ENCODE measurements around the gene PPIL6. TPM values are rescaled to one million over a fixed set of nuclear protein-coding genes. Genes with fewer than 3 reads are reported as not detected.

The PPIL6 gene
- polyA plus RNA-seq, 3 donors: 0.09 to 0.28 (median 0.14) TPM

DNA sequence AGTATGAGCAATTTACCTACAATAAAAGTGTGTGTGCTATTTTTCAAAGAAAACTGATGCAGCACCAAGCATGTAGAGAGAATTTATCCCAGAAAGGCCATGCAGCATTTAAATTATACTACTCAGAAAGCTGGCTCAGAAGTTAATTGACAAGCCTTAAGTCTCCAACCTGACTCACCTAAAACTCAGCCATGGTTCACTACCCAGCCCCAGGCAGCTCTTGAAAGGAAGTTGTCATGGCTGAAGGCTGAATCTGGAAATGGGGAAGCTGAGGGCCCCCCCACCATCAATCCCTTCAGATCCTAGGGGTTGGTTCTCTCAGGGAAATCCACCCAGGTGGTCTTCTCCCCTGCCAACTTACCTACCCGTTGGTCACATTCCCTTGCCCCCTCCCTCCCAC is 19.7 kb downstream of the PPIL6 start:
- no peaks in the 10 kb centered on the region for H4K20me1 ChIP-seq (ENCODE audit: insufficient read depth, low read length)
- no peak overlapping the region for H3K27ac Mint-ChIP-seq
- no peak overlapping the region for H3K27ac ChIP-seq (ENCODE audit: low read depth in 1 of 2, low read length in 2 of 2)
- peaks cover 0 to 1% (median 0%) of the 10 kb centered on the region in 7 donors for H3K9me3 Mint-ChIP-seq
- H3K9ac ChIP-seq (ENCODE audit: insufficient read depth, low read length, poor library complexity, severe bottlenecking): no peak overlapping the region
- no peak overlapping the region for H3K4me3 ChIP-seq (replicated peaks in 1 of 3; ENCODE audit: low read depth in 2 of 3, low read length in 3 of 3)
- no CpG with 5 or more reads among the region's 1 CpG for WGBS (ENCODE audit: insufficient coverage)
- H3K4me2 ChIP-seq (replicated peaks; ENCODE audit: extremely low read depth, low read length, poor library complexity, severe bottlenecking): no peak overlapping the region
- DNase-seq: peak in 1 of 3 donors; percentile 21
- H3K36me3 Mint-ChIP-seq: no peaks in the 10 kb centered on the region
- H3K9me3 ChIP-seq (replicated peaks in 1 of 2; ENCODE audit: control insufficient read depth in 1 of 2, insufficient read depth in 1 of 2, low read length in 2 of 2): no peaks in the 10 kb centered on the region
- no peaks in the 10 kb centered on the region for H3K4me1 Mint-ChIP-seq
- H3K4me1 ChIP-seq (ENCODE audit: control insufficient read depth in 1 of 2, insufficient read depth in 2 of 2, low read length in 2 of 2): no peaks in the 10 kb centered on the region
- no peak overlapping the region for H2AFZ ChIP-seq (ENCODE audit: insufficient read depth, low read depth, low read length, poor library complexity, severe bottlenecking)
- no peak overlapping the region for H3K4me3 Mint-ChIP-seq
- H3K27me3 ChIP-seq (ENCODE audit: control insufficient read depth in 2 of 2, insufficient read depth in 2 of 2, low read length in 2 of 2): no peaks in the 10 kb centered on the region
- intact Hi-C loops (cut with micrococcal nuclease): no loop called here
- H3K27me3 Mint-ChIP-seq (ENCODE audit: low read depth in 3 of 3): peaks cover 0 to 2% (median 0%) of the 10 kb centered on the region in 3 donors
- H3K36me3 ChIP-seq (replicated peaks in 1 of 2; ENCODE audit: control insufficient read depth in 1 of 2, insufficient read depth in 2 of 2, low read length in 2 of 2): no peaks in the 10 kb centered on the region
- H3K79me2 ChIP-seq (ENCODE audit: insufficient read depth, low read length): no peaks in the 10 kb centered on the region
- TF ChIP-seq, protein P1, sequence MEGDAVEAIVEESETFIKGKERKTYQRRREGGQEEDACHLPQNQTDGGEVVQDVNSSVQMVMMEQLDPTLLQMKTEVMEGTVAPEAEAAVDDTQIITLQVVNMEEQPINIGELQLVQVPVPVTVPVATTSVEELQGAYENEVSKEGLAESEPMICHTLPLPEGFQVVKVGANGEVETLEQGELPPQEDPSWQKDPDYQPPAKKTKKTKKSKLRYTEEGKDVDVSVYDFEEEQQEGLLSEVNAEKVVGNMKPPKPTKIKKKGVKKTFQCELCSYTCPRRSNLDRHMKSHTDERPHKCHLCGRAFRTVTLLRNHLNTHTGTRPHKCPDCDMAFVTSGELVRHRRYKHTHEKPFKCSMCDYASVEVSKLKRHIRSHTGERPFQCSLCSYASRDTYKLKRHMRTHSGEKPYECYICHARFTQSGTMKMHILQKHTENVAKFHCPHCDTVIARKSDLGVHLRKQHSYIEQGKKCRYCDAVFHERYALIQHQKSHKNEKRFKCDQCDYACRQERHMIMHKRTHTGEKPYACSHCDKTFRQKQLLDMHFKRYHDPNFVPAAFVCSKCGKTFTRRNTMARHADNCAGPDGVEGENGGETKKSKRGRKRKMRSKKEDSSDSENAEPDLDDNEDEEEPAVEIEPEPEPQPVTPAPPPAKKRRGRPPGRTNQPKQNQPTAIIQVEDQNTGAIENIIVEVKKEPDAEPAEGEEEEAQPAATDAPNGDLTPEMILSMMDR (IDR thresholded peaks at IDR 0.05): no peak

DNA sequence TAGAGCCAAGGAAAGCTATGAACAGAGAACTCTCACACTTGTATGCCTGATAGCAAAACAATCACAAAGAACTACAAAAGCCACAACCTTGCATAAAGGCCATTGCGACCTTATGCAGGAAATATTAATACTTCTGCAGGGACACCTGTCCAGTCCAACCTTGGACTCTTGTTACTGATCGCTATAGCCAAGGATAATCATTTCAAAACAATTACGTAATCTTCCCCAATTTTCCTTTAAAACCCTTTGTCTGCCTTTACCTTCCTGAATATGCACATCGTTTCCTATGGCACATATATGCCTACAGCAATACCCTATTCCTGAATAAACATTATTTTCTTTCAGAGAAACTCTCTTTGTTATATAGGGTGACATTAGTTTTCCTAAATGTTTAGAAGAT is 22.8 kb downstream of the PPIL6 start:
- Histone ChIP-seq H3K27ac (ENCODE audit: low read depth in 1 of 2, low read length in 2 of 2) (no peak overlapping the region), H3K4me2 (replicated peaks; ENCODE audit: extremely low read depth, low read length, poor library complexity, severe bottlenecking) (no peak overlapping the region), H3K9ac (ENCODE audit: insufficient read depth, low read length, poor library complexity, severe bottlenecking) (no peak overlapping the region), H3K4me1 (ENCODE audit: control insufficient read depth in 1 of 2, insufficient read depth in 2 of 2, low read length in 2 of 2) (no peaks in the 10 kb centered on the region), H3K79me2 (ENCODE audit: insufficient read depth, low read length) (no peaks in the 10 kb centered on the region), H3K36me3 (replicated peaks in 1 of 2; ENCODE audit: control insufficient read depth in 1 of 2, insufficient read depth in 2 of 2, low read length in 2 of 2) (no peaks in the 10 kb centered on the region), H4K20me1 (ENCODE audit: insufficient read depth, low read length) (no peaks in the 10 kb centered on the region), H3K4me3 (replicated peaks in 1 of 3; ENCODE audit: low read depth in 2 of 3, low read length in 3 of 3) (no peak overlapping the region), H3K27me3 (ENCODE audit: control insufficient read depth in 2 of 2, insufficient read depth in 2 of 2, low read length in 2 of 2) (no peaks in the 10 kb centered on the region), H2AFZ (ENCODE audit: insufficient read depth, low read depth, low read length, poor library complexity, severe bottlenecking) (no peak overlapping the region), H3K9me3 (replicated peaks in 1 of 2; ENCODE audit: control insufficient read depth in 1 of 2, insufficient read depth in 1 of 2, low read length in 2 of 2) (no peaks in the 10 kb centered on the region)
- H3K9me3 Mint-ChIP-seq: peaks cover 0 to 2% (median 0%) of the 10 kb centered on the region in 7 donors
- intact Hi-C loops (cut with micrococcal nuclease): no loop called here
- no peaks in the 10 kb centered on the region for H3K36me3 Mint-ChIP-seq
- no peak overlapping the region for H3K27ac Mint-ChIP-seq
- TF ChIP-seq, protein P1 (IDR thresholded peaks at IDR 0.05): no peak
- H3K4me1 Mint-ChIP-seq: no peaks in the 10 kb centered on the region
- WGBS (ENCODE audit: insufficient coverage): 66% methylated on average over 2 of the region's 4 CpGs
- no peak for DNase-seq
- H3K27me3 Mint-ChIP-seq (ENCODE audit: low read depth in 3 of 3): peaks cover 0 to 3% (median 1%) of the 10 kb centered on the region in 3 donors
- H3K4me3 Mint-ChIP-seq: no peak overlapping the region
